ENCODE results near the gene NUP50. TPM values are rescaled to one million over a fixed set of nuclear protein-coding genes. Genes with fewer than 3 reads are reported as not detected.
"Not testable (repeated sequence)": the region's sequence is repeated elsewhere in the genome, so short reads cannot be mapped to it uniquely, and the experiment has no call there.

NUP50 gene
- total RNA-seq, 2 experiments from 2014 or later: 180 to 183 TPM

GRCh38 chr22:45190202-45190872 is 26.6 kb downstream of the NUP50 start:
- Mint-ChIP-seq H3K4me3 (no peak overlapping the region), H3K36me3 (ENCODE audit: low read depth) (peaks cover 25% of the 10 kb centered on the region), H3K9me3 (no peaks in the 10 kb centered on the region), H3K4me1 (peaks cover 7% of the 10 kb centered on the region), H3K27ac (no peak overlapping the region), H3K27me3 (no peaks in the 10 kb centered on the region)
- ChIA-PET POLR2A (no interaction called here), CTCF (interaction anchor here (2.4 kb wide), 1 partner anchor 27 kb away, joined by 7 read pairs; the partner anchor contains the start of gene NUP50)
- no peak for DNase-seq

- POLR2A ChIA-PET: not testable (repeated sequence)
- CTCF ChIA-PET: interaction anchor here (1.4 to 2.4 kb wide), 2 partner anchors 17 to 28 kb away, joined by 3 to 7 read pairs; partner anchors contain the start of gene NUP50
Observed at GRCh38 chr22:45191746-45192145, 28.0 kb downstream of the NUP50 start.

GRCh38 chr22:45192701-45193187 is 29.0 kb downstream of the NUP50 start:
- no peak overlapping the region for H3K27ac Mint-ChIP-seq
- H3K27me3 Mint-ChIP-seq: no peaks in the 10 kb centered on the region
- CTCF ChIA-PET: interaction anchor here (1.4 to 2.4 kb wide), 2 partner anchors 18 to 29 kb away, joined by 3 to 7 read pairs; partner anchors contain the start of gene NUP50
- no peaks in the 10 kb centered on the region for H3K9me3 Mint-ChIP-seq
- H3K4me3 Mint-ChIP-seq: no peak overlapping the region
- DNase-seq: no peak
- H3K36me3 Mint-ChIP-seq (ENCODE audit: low read depth): peaks cover 10% of the 10 kb centered on the region
- H3K4me1 Mint-ChIP-seq: no peaks in the 10 kb centered on the region
- POLR2A ChIA-PET: no interaction called here

More at GRCh38 chr22:45191746-45192145, 28.0 kb downstream of the NUP50 start:
- DNase-seq, H3K27me3 Mint-ChIP-seq, H3K4me1 Mint-ChIP-seq, H3K27ac Mint-ChIP-seq, H3K9me3 Mint-ChIP-seq, H3K4me3 Mint-ChIP-seq: not testable (repeated sequence)
- peaks cover 17% of the 10 kb centered on the region for H3K36me3 Mint-ChIP-seq (ENCODE audit: low read depth)

- CTCF ChIA-PET: no interaction called here
- Mint-ChIP-seq H3K27me3 (no peaks in the 10 kb centered on the region), H3K4me1 (no peaks in the 10 kb centered on the region)
Observed at GRCh38 chr22:45194686-45195085, 31.0 kb downstream of the NUP50 start.

GRCh38 chr22:45195616-45196015 is 31.9 kb downstream of the NUP50 start:
- POLR2A ChIA-PET: no interaction called here
- Mint-ChIP-seq H3K4me1 (no peaks in the 10 kb centered on the region), H3K27me3 (no peaks in the 10 kb centered on the region), H3K36me3 (ENCODE audit: low read depth) (no peaks in the 10 kb centered on the region), H3K4me3 (no peak overlapping the region), H3K27ac (peak overlapping the region; percentile 36), H3K9me3 (no peaks in the 10 kb centered on the region)
- CTCF ChIA-PET: no interaction called here
- no peak for DNase-seq

More at GRCh38 chr22:45194686-45195085, 31.0 kb downstream of the NUP50 start:
- POLR2A ChIA-PET: no interaction called here
- Mint-ChIP-seq H3K27ac (no peak overlapping the region), H3K4me3 (no peak overlapping the region), H3K9me3 (no peaks in the 10 kb centered on the region), H3K36me3 (ENCODE audit: low read depth) (no peaks in the 10 kb centered on the region)
- no peak for DNase-seq

GRCh38 chr22:45196308-45196707 is 32.6 kb downstream of the NUP50 start:
- Mint-ChIP-seq H3K4me1 (no peaks in the 10 kb centered on the region), H3K27me3 (no peaks in the 10 kb centered on the region), H3K36me3 (ENCODE audit: low read depth) (no peaks in the 10 kb centered on the region), H3K9me3 (no peaks in the 10 kb centered on the region), H3K27ac (no peak overlapping the region), H3K4me3 (no peak overlapping the region)
- DNase-seq: no peak
- ChIA-PET CTCF (no interaction called here), POLR2A (no interaction called here)

GRCh38 chr22:45196926-45197605 is 33.3 kb downstream of the NUP50 start:
- Mint-ChIP-seq H3K9me3 (no peaks in the 10 kb centered on the region), H3K4me1 (no peaks in the 10 kb centered on the region), H3K36me3 (ENCODE audit: low read depth) (no peaks in the 10 kb centered on the region), H3K27ac (no peak overlapping the region), H3K4me3 (no peak overlapping the region), H3K27me3 (no peaks in the 10 kb centered on the region)
- ChIA-PET CTCF (no interaction called here), POLR2A (no interaction called here)
- no peak for DNase-seq

- no peaks in the 10 kb centered on the region for H3K36me3 Mint-ChIP-seq (ENCODE audit: low read depth)
- no peak overlapping the region for H3K27ac Mint-ChIP-seq
- no peaks in the 10 kb centered on the region for H3K4me1 Mint-ChIP-seq
- POLR2A ChIA-PET: no interaction called here
- no peak for DNase-seq
- CTCF ChIA-PET: interaction anchor here (1.2 kb wide), 1 partner anchor 20 kb away, joined by 3 read pairs; no protein-coding TSS in a partner anchor
- H3K9me3 Mint-ChIP-seq: no peaks in the 10 kb centered on the region
- no peaks in the 10 kb centered on the region for H3K27me3 Mint-ChIP-seq
- H3K4me3 Mint-ChIP-seq: no peak overlapping the region
Observed at GRCh38 chr22:45197606-45198462, 34.1 kb downstream of the NUP50 start.

GRCh38 chr22:45198463-45198795 is 34.7 kb downstream of the NUP50 start:
- ChIA-PET POLR2A (no interaction called here), CTCF (interaction anchor here (1.2 kb wide), 1 partner anchor 19 kb away, joined by 3 read pairs; no protein-coding TSS in a partner anchor)
- Mint-ChIP-seq H3K27me3 (no peaks in the 10 kb centered on the region), H3K4me1 (no peaks in the 10 kb centered on the region), H3K27ac (no peak overlapping the region), H3K36me3 (ENCODE audit: low read depth) (no peaks in the 10 kb centered on the region), H3K4me3 (no peak overlapping the region), H3K9me3 (no peaks in the 10 kb centered on the region)
- DNase-seq: no peak

GRCh38 chr22:45199723-45200122 is 36.0 kb downstream of the NUP50 start:
- H3K27me3 Mint-ChIP-seq: no peaks in the 10 kb centered on the region
- no peak overlapping the region for H3K27ac Mint-ChIP-seq
- no peaks in the 10 kb centered on the region for H3K36me3 Mint-ChIP-seq (ENCODE audit: low read depth)
- CTCF ChIA-PET: interaction anchor here (0.6 kb wide), 1 partner anchor 47 kb away, joined by 4 read pairs; no protein-coding TSS in a partner anchor
- POLR2A ChIA-PET: no interaction called here
- H3K4me1 Mint-ChIP-seq: no peaks in the 10 kb centered on the region
- no peak overlapping the region for H3K4me3 Mint-ChIP-seq
- no peak for DNase-seq
- H3K9me3 Mint-ChIP-seq: no peaks in the 10 kb centered on the region

- Mint-ChIP-seq H3K9me3 (no peaks in the 10 kb centered on the region), H3K36me3 (ENCODE audit: low read depth) (no peaks in the 10 kb centered on the region), H3K4me1 (no peaks in the 10 kb centered on the region), H3K27me3 (no peaks in the 10 kb centered on the region), H3K4me3 (no peak overlapping the region), H3K27ac (no peak overlapping the region)
- POLR2A ChIA-PET: no interaction called here
- CTCF ChIA-PET: interaction anchor here (1.0 kb wide), 1 partner anchor 9 kb away, joined by 3 read pairs; no protein-coding TSS in a partner anchor
- DNase-seq: no peak
Observed at GRCh38 chr22:45200230-45200629, 36.5 kb downstream of the NUP50 start.

GRCh38 chr22:45200860-45201511 is 37.3 kb downstream of the NUP50 start:
- ChIA-PET CTCF (interaction anchor here (0.6 to 1.0 kb wide), 2 partner anchors 9 to 16 kb away, joined by 3 read pairs; no protein-coding TSS in a partner anchor), POLR2A (no interaction called here)
- Mint-ChIP-seq H3K4me3 (no peak overlapping the region), H3K36me3 (ENCODE audit: low read depth) (no peaks in the 10 kb centered on the region), H3K4me1 (no peaks in the 10 kb centered on the region), H3K27ac (no peak overlapping the region), H3K27me3 (no peaks in the 10 kb centered on the region), H3K9me3 (no peaks in the 10 kb centered on the region)
- no peak for DNase-seq
